CD4-positive, CD25-positive, alpha-beta regulatory T cell (primary cell): Measurements from ENCODE around the gene LCORL. TPM values are rescaled to one million over a fixed set of nuclear protein-coding genes. Genes with fewer than 3 reads are reported as not detected.

Experiments
- ATAC-seq, 2 donors: fragments of 150-1000 bp; cut with Tn5 transposase; one replicate each; pipeline ENCODE4 v1.10.0; 2021; ENCODE audit warnings: low read depth in 2 of 2, moderate number of reproducible peaks in 2 of 2, moderate library complexity in 1 of 2
- DNase-seq, 3 donors: peaks; one replicate each; pipeline versions ENCODE4 v3.0.0 to v3.0.0-alpha.2; 2012 to 2022; ENCODE audit warnings: mixed read lengths in 1 of 3
- H3K27ac ChIP-seq: one replicate; pipeline ENCODE4 v1.7.0; 2013; ENCODE audit warnings: mild to moderate bottlenecking, low read length; ENCODE audit not compliant: insufficient read depth, poor library complexity, severe bottlenecking
- H3K27me3 ChIP-seq: one replicate; pipeline ENCODE4 v1.7.0; 2013; ENCODE audit warnings: low read length; ENCODE audit not compliant: control insufficient read depth, insufficient read depth
- H3K36me3 ChIP-seq: one replicate; pipeline ENCODE4 v1.7.0; 2013; ENCODE audit warnings: mild to moderate bottlenecking, low read length, moderate library complexity; ENCODE audit not compliant: control insufficient read depth, insufficient read depth
- H3K4me1 ChIP-seq: 2 replicates; pipeline ENCODE4 v1.7.0; 2013; ENCODE audit warnings: mild to moderate bottlenecking, low read length; ENCODE audit not compliant: insufficient read depth, control insufficient read depth, poor library complexity, severe bottlenecking
- H3K4me3 ChIP-seq: one replicate; pipeline ENCODE4 v1.7.0; 2013; ENCODE audit warnings: low read depth, mild to moderate bottlenecking, low read length, moderate library complexity
- H3K9me3 ChIP-seq, 2 experiments: 1 replicate in 1 of 2; 2 replicates in 1 of 2; pipeline ENCODE4 v1.7.0; 2013; ENCODE audit warnings: low read length in 2 of 2, mild to moderate bottlenecking in 1 of 2, moderate library complexity in 1 of 2; ENCODE audit not compliant: control insufficient read depth in 2 of 2
- H3K27ac Mint-ChIP-seq, 3 donors: one replicate each; pipeline ENCODE4 v1.8.0; 2020 to 2022; ENCODE audit warnings: mild to moderate bottlenecking in 3 of 3, mixed read lengths in 3 of 3, moderate library complexity in 2 of 3
- H3K27me3 Mint-ChIP-seq: one replicate; pipeline ENCODE4 v1.8.0; 2022; ENCODE audit warnings: mild to moderate bottlenecking, mixed read lengths
- H3K36me3 Mint-ChIP-seq: one replicate; pipeline ENCODE4 v1.8.0; 2020; ENCODE audit warnings: mixed read lengths
- H3K4me1 Mint-ChIP-seq, 4 donors: one replicate each; pipeline ENCODE4 v1.8.0; 2020 to 2022; ENCODE audit warnings: mixed read lengths in 4 of 4, mild to moderate bottlenecking in 1 of 4
- H3K4me3 Mint-ChIP-seq, 4 donors: one replicate each; pipeline ENCODE4 v1.8.0; 2020 to 2022; ENCODE audit warnings: mild to moderate bottlenecking in 4 of 4, mixed read lengths in 4 of 4, moderate library complexity in 3 of 4
- H3K9me3 Mint-ChIP-seq, 7 donors: one replicate each; pipeline ENCODE4 v1.8.0; 2020 to 2022; ENCODE audit warnings: mixed read lengths in 7 of 7, mild to moderate bottlenecking in 3 of 7, moderate library complexity in 2 of 7
- polyA plus RNA-seq, 4 donors: library from polyadenylated mRNA; unstranded; fragments of 300-500 nt; fragmentation: Illumina TruSeq; gene quantifications; one replicate each; pipeline ENCODE4 v1.2.3, GENCODE V29; 2021
- total RNA-seq: library from RNA; stranded (reverse); gene quantifications from one replicate; pipeline ENCODE4 v1.2.3, GENCODE V29; 2022

Gene LCORL
- total and polyA plus RNA-seq, 5 donors from 2014 or later, result 7.0 to 15.6 (median 11.3) TPM

- Histone ChIP-seq H3K27ac (no peak overlapping the region), H3K27me3 (no peaks in the 10 kb centered on the region), H3K4me1 (no peaks in the 10 kb centered on the region), H3K36me3 (peaks cover 30% of the 10 kb centered on the region), H3K4me3 (no peak overlapping the region), H3K9me3 (no peaks in the 10 kb centered on the region)
- Mint-ChIP-seq H3K27ac (peak overlapping the region in 1 of 3 donors; percentile 66), H3K4me3 (no peak overlapping the region), H3K27me3 (no peaks in the 10 kb centered on the region), H3K9me3 (peaks cover 0 to 3% (median 0%) of the 10 kb centered on the region in 7 donors), H3K4me1 (peaks cover 19 to 32% (median 21%) of the 10 kb centered on the region in 4 donors), H3K36me3 (peaks cover 28% of the 10 kb centered on the region)
- ATAC-seq (no peak), DNase-seq (no peak)
Observed at GRCh38 chr4:17797808-17798207, 223.7 kb downstream of the LCORL start.

DNA sequence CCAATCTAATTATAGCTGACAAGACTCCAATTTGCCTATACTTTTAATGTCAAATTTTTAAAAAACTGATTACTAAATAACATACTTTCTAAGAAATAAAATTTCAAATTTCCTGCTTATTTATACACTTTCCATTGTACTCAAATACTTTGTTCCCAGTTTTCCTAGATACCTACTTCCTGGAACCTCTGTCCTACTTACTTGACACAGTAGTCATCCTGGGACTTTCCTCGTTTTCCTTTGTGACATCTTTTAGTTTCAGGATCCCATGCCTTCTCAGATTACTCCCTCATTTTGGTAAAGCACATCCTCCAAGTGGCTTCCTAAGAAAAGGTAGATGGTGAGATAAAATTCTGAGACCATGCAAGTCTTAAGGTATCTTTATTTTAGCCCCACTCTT, 226.8 kb downstream of the LCORL start:
- Mint-ChIP-seq H3K9me3 (peaks cover 0 to 4% (median 0%) of the 10 kb centered on the region in 7 donors), H3K4me1 (peaks cover 7 to 19% (median 12%) of the 10 kb centered on the region in 4 donors), H3K4me3 (no peak overlapping the region), H3K36me3 (peaks cover 29% of the 10 kb centered on the region), H3K27ac (no peak overlapping the region), H3K27me3 (no peaks in the 10 kb centered on the region)
- H3K27ac ChIP-seq, result no peak overlapping the region
- H3K4me3 ChIP-seq, result no peak overlapping the region
- peaks cover 17% of the 10 kb centered on the region for H3K36me3 ChIP-seq
- no peak for ATAC-seq
- DNase-seq, result no peak
- H3K9me3 ChIP-seq, result no peaks in the 10 kb centered on the region
- no peaks in the 10 kb centered on the region for H3K4me1 ChIP-seq
- H3K27me3 ChIP-seq, result no peaks in the 10 kb centered on the region

Other genes with a start within 250 kb of the LCORL start
- gene FAM184B, start 240.1 kb downstream of the LCORL start, total RNA-seq, result not detected
- under 1 TPM in 1 of 4 donors, not detected in 3; 0.03 TPM for gene FAM184B, start 240.1 kb downstream of the LCORL start, polyA plus RNA-seq
- gene DCAF16, start 211.0 kb downstream of the LCORL start, total RNA-seq, result 82.3 TPM
- gene DCAF16, start 211.0 kb downstream of the LCORL start, polyA plus RNA-seq, result 10 to 100 TPM; 16.8 to 28.4 (median 17.7) TPM
- gene NCAPG, start 210.8 kb downstream of the LCORL start, total RNA-seq, result 1.8 TPM
- gene NCAPG, start 210.8 kb downstream of the LCORL start, polyA plus RNA-seq, result 1 to 10 TPM; 1.0 to 4.5 (median 2.6) TPM